ENCODE data around the gene PCDH15.
"Not testable (repeated sequence)": the region's sequence is repeated elsewhere in the genome, so short reads cannot be mapped to it uniquely, and the experiment has no call there.

DNA sequence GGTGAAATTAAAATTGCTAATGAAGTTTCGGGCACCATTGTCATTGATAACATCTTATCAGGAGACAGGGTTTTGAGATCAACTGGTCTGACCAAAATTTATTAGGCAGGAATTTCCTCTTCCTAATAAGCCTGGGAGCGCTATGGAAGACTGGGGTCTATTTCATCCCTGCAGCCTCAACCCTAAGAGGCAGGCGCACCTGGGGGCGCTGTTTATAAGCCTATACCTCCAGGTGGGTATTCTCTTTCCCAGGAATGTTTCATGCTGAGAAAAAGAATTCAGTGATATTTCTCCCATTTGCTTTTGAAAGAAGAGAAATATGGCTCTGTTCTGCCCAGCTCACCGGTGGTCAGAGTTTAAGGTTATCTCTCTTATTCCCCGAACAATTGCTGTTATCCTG, 406.4 kb downstream of the PCDH15 start:
- TF ChIP-seq, protein P1, sequence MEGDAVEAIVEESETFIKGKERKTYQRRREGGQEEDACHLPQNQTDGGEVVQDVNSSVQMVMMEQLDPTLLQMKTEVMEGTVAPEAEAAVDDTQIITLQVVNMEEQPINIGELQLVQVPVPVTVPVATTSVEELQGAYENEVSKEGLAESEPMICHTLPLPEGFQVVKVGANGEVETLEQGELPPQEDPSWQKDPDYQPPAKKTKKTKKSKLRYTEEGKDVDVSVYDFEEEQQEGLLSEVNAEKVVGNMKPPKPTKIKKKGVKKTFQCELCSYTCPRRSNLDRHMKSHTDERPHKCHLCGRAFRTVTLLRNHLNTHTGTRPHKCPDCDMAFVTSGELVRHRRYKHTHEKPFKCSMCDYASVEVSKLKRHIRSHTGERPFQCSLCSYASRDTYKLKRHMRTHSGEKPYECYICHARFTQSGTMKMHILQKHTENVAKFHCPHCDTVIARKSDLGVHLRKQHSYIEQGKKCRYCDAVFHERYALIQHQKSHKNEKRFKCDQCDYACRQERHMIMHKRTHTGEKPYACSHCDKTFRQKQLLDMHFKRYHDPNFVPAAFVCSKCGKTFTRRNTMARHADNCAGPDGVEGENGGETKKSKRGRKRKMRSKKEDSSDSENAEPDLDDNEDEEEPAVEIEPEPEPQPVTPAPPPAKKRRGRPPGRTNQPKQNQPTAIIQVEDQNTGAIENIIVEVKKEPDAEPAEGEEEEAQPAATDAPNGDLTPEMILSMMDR (IDR thresholded peaks at IDR 0.05), result not testable (repeated sequence)
- TF ChIP-seq POLR2A (IDR thresholded peaks at IDR 0.05), result not testable (repeated sequence)

Data from prostate gland (tissue), 2 donors.